NAMALWA (cell line): ENCODE measurements around the gene UVSSA.

Experiments used
- DNase-seq: peaks from one replicate; pipeline ENCODE4 v3.0.0-alpha.2; 2015; ENCODE audit warnings: low spot score

Gene UVSSA

DNA sequence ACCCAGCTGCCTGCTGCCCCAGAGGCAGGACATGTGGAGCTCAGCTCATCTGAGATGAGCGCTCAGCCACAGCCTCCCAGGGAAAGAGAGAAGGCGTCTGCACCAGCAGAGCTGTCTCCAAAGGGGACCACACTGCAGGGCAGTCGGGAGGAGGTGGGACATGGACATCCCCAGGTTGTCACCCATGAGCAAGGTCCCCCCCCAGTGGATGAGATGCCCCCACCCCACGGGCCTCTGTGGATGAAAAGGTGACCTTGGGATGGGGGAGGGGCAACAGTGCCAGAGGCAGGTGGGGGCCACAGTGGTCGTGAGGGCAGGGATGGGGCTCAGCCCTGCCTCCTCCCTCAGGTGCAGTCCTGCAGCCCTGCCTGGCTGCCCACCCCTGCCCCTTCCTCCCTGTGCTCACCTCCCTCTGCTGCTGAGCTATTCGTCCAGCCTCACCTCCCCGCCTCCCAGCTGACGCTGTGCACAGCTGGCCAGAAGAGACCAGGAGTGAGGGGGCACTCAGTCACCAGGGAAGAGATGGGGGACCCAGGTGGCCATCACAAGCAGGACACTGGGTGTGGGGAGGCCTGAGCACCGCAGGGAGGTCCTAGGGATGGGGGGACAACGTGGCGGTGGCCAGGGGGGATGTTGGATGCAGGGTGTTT, 49.9 kb downstream of the UVSSA start:
- DNase-seq, result no peak

GRCh38 chr4:1398681-1399507, 51.9 kb downstream of the UVSSA start:
- DNase-seq, result no peak

DNA sequence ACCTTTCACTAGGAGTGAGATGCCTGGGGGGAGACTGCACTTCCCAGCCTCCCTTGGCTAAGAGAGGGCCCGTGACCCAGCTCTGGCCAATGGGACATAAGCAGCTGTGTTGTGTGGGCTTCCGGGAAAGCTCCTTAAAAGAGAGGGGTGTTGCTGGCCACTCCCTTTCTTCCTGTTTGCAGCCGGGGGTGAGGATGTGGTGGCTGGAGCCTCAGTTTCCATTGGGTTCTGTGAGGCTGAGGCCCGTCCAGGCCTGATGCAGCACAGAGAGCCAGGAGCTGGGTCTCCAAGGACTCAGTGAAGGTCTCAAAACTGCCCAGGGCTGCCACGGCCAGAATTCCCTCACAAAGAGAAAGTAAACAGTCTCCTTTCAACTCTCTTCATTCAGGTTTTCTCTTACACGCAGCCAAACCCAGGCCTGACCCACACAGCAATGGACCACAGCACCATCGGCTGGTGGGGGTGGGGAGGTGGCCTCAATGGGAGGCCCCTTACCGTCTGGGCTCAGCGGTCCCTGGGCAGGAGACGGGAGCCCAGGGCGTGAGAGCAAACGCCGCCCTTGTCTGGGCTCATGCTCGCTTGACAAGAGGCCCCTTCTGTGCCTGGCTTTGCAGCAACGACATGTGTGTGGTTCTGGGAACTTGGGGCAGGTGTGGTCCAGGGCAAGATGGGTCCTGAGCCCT, 52.6 kb downstream of the UVSSA start:
- no peak for DNase-seq

- DNase-seq, result no peak
Measured at GRCh38 chr4:1400191-1400805, 53.3 kb downstream of the UVSSA start.

DNA sequence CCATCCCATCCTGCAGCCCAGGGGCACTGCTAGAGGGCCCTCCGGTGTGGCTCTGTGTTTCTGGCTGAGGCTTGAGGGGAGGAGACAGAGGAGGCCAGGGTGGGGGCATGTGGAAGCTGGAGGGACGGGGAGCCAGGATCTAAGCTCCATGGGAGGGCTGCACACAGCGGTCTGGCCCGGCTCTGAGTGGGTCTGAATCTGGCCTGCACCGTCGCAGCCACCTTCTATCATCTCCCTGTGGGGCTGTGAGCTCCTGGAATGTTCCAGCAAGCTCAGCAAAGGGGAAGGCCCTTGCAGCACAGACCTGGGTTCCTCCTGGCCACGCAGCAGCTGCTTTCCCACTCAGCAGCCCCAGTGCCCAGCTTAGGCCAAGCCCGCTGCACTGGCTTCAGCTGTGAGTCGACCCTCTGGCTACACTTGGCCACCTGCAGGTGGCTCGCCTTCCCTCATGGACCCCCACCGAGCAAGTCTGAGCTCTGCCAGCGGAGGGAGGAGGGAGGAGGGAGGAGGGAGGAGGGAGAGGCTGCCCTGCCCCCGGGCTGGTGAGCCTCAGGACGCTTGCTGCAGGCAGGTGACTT, 53.9 kb downstream of the UVSSA start:
- no peak for DNase-seq

DNA sequence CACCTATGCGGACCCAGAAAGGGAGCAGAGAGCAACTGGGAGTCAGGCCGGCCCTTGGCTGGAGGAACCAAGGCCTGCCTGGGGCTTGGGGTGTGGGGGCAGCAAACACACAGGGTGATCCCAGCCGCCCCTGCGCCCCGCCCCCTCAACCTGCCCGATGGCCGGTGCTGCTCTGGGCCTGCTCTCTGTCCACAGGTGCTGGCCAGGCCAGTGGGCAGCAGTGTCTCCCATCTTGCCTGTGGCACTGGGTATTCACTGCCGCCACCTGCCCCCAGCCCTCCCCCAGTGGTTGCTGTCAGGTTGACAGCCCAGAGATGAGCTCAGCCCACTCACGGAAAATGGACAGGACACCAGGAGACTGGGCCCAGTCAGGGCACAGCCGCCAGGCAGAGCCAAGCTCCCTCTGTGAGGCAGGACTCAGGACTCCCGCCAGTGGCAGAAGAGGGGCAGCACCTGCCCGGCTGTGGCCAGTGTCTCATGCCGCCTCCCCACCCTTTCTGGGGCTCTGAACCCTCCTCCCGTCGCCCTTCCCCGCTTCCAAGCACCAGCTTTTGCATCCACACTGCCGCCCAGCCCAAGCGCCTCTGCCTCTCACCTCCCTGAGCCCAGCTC, 54.5 kb downstream of the UVSSA start:
- DNase-seq, result no peak

GRCh38 chr4:1402021-1402515, 55.1 kb downstream of the UVSSA start:
- DNase-seq, result no peak

DNA sequence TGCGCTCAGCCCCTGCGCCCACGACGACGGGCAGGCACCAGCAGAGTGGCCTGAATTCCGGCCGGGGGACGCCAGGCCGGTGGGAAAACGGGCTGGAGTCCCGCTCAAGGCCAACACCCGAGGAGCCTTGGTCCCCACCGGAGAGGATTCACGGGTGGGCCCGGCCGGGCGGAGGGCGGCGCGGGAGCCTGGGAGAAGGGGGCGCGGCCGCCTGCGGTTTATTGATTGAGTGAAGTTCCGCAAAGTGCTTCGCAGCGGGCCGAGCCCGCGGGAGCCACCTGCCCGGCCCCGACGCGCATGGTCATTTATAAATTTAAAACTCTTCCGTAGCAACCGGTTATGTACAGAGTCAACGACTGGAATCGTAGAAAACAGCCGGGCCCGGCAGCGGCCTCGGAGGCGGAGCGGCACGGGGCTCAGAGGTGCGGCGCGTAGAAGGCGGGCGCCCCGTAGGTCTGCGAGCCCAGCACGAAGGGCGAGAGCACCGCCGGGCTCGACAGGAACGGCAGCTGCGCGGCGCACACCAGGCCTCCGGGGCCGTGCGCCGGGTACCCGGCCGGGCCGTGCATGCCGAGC, 55.6 kb downstream of the UVSSA start:
- no peak for DNase-seq

DNA sequence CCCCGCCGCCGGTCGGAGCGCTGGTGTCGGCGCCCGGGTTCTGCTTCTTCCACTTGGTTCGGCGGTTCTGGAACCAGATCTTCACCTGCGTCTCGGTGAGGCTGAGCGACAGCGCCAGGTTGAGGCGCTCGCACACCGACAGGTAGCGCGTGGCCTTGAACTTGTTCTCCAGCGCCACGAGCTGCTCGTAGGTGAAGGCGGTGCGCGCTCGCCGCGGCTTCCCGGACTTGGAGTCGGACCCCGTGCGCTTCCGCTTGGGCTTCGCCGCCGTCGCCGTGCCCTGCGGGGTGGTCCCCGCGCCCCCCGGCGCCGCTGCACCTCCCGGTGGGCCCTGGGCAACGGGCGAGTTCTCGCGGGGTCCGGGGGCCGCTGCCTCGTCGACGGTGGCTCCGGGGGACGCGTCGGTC, 56.2 kb downstream of the UVSSA start:
- DNase-seq, result no peak

DNA sequence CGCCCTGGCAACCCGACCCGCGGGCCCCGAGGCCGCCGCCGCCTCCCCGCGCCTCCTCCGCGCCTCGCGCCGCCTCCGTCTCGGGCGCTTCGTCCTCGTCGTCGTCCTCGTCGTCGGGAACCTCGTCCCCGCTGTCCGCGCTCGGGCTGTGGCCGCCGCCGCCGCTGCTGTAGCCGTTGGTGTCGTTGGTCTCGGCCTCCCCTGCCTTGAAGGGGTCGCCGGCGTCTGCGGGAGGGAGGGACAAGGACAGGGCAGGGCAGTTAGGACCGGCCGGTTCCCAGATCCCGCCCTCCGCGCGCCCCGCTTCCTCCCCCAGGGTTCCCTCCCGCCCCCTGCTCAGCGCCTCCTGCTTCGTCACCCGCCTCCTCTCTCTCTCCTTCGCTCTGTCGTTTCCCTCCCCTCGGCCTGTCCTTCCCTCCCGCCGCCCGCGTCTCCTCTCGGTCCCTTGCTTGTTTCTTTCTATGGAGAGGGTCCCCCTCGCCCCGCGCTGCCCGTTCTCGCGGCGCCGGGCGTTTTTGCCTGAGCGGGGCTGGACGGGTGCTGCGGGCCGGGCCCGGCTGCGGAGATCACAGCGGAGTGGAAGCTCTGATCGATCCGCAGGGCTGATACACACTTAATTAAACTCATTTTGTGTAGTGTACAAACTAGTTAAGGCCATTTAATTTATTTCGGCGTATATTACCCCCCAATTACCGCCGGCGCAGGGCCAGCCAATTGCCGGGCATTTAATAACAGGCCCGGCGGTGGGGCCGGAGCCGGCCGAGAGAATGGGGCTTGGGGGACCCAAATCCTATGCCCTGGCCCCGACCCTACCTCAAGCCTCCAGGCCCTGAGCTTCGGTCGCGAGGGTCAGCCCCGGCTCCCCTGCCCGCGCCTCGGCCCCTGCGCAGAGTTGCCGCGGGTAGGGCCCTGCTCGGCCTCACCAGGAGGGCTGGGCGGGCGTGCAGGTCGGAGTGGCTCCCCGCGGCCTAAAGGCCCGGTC, 56.9 kb downstream of the UVSSA start:
- DNase-seq, result no peak

- DNase-seq, result no peak
Measured at GRCh38 chr4:1404573-1405253, 57.7 kb downstream of the UVSSA start.

DNA sequence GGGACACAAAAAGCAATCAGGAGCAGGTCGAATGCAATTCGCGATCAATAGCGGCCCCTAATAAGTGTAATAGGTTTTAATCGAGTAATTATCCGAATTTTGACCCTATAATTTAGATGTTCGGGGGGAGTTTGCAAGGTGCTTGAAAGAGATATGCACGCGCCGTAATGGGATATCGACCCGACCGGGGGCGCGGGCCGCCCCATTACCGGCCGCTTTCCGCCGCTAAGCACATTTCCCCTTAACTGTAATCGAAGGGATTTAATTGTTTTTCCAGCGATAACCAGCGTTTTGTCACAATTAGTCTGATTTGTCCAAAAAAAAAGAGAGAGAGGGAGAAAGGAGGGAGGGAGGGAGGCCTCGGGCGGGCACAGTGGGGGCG, 58.2 kb downstream of the UVSSA start:
- no peak for DNase-seq

DNA sequence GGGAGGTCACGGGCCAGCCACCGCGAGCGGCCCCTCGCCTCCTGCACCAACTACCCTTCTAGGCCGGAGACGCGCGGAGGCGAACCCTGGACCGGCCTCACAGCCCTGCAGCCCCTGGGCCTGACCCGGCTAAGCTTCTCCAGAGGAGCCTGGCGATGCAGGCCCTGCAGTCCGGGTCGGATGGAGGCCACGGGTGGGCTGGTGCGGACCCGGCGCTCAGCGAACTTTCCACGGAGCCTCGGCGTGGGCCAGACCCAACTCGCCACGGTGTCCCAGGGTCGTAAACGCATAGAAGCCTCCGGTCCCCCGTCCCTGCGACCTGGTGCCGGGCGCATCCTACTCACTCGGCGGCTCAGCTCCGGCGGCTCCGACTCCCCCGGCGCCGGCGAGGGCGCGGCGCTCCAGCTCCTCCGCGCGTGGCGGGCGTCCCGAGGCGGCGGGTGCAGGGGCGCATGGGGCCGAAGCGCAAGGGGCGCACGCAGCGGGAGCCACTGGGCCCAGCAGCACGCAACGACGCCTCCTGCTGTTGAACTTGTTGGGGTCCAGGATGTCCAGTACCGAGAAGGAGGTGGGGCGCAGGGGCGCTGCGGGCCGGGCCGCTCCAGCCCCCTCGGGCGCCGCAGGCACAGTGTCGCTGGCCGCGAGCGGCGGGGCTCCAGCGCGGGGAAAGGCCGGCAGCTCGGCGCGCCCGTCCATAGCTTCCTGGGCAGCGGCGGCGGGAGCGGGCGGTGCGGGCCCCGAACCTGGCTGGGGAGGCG, 58.8 kb downstream of the UVSSA start:
- DNase-seq, result no peak

DNA sequence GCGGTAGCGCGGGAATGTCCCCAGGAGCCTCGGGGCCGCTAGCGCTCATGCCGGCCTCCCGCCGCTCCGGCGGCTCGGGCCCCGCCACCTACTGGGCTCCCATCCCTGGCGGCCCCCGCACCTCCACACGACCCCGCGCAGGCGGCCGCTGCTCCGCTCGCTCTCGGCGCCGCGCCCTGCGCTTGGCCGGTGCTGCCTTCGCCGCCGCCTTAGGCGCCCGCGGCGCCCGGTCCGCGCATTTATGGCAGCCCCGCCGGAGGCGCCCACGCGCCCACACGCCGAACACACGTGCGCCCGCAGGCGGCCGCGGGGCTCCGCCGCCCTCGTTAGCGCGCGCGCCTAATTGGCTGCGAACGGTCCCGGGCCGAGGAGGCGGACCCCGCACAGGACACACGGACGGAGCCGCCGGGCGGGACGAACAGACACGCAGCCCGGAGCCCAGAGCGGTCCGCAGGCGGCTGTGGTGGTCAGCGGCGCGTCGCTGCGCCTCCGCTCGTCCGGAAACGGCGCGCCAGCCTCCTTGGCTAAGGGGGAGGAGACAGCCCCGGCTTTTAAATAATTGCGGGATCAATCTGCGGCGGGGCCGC, 59.5 kb downstream of the UVSSA start, which contains the start of gene NKX1-1:
NKX1-1 (minus strand) TSS at position 49 of the 587 bp plus-strand sequence; CDS start at position 49, 0 bp downstream.
- no peak for DNase-seq

DNA sequence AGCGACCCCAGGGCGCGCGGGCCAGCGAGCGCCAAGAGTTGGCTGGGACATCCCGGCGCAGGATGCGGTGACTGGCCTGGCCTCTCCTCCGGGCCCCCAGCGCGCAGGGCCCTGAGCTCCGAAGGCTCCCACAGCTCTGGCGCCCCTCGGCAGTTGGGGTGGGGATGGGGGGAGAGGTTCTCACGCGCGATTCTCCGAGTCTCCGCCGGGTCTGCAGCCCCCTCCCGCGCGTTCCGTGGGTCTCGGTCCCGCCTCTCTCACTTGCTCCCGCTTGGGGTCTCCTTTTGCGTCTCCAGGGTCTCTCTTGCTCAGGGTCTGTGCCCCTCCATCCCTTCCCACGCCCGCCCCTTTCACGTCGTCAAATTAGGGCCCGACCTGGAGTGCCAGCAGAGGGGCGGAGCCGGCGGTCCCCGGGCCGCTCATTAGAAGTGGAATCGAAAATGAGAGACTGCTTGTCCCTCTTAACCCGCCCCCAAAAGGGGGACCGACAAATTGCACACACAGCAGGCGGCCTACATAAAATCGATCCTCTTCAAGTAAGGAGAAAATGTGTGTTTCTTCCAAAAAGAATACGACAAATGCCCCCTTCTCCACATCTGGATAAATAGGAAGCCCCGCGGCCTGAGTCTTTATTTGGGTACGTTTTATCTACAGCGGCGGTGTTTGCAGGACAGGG, 60.1 kb downstream of the UVSSA start:
- DNase-seq, result no peak

DNA sequence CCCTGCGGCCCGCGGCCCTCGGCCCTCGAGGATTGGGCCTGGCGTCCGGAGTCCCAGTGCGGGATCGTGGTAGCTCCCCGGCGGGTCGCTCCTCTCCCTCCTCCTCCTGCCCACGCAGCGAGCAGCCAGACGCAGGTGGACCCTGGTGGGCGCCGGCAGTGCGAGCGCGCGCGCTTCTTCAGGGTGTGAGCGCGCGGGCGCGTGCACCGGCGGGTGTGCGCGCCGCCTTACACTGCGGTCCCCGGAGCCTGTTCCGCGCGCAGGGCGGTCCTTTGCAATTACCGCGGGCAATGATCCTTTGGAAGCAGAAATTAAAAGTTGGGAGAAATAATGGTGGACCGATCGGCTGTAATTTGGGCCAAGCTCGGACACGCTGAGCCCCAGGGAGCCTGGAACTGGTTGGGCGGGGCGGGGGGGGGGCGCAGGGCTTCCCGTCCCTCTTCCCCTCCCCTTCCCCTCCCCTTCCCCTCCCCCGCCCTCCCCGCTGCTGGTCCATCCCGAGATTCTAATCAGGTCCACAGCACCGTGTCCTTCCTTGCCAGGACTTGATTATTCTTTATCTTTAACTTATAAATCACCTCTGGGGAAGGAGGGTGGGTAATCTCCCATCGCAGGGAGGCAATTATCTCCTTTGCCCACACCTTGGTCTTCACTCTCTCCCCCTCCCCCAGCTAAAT, 60.8 kb downstream of the UVSSA start:
- no peak for DNase-seq

- DNase-seq, result no peak
Measured at GRCh38 chr4:1408418-1408817, 61.4 kb downstream of the UVSSA start.
